GM18526 (cell line): Measurements from ENCODE around the gene DIRAS2.

Experiments used
- POLR2A ChIP-seq: IDR thresholded peaks from 3 replicates; pipeline ENCODE4 v1.6.1; 2011; ENCODE audit not compliant: insufficient read length; ENCODE audit errors: extremely low read depth

DIRAS2 gene, protein sequence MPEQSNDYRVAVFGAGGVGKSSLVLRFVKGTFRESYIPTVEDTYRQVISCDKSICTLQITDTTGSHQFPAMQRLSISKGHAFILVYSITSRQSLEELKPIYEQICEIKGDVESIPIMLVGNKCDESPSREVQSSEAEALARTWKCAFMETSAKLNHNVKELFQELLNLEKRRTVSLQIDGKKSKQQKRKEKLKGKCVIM

DNA sequence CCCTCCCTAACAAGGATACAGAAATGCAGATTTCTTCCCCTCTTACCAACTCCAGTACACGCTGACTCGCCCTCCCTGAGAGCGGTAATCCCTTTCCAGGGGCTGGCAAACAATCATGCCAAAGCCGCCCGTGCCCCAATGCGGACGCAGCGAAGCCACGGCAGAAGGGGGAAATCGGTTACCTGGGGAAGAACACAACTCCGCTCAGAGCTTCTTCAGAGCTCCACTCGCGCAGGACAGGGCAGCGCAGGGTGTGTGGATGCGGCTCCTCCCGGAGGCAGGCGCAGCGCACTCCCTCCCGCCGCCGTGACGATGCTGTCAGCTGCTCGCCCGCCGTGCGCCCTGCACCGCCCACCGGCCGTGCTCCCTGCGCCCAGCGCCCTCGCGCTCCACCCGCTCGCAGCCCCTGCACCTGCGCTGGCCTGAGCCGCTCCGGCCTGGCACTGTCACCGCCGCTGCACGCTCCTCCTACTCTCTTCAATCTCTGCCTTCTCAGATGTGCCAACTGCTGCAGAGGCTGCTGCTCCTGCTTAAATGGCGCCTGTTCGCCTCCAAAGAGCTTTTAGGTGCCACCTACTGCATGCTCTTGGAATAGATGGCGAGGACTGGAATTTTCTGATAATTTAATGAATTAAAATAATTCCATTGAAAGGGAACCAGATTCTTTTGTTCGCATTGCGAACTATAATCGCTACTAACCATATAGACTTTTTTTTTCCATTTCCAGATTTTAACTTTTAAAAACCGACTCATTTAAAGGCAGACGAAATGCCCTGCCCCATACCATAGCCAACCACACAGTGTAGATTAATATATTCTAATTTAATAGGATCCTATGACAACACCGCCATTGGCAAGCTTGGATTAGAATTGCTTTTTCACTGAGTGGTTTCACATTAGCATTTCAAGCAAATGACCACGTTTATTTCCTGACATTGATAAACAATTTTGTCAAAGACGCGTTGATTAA lies at the start of gene DIRAS2:
Gene DIRAS2, minus strand, starts transcription at position 255 of the 970 bp plus-strand sequence. CDS start 28,997 bp downstream, outside the sequence.
- no peak for TF ChIP-seq POLR2A

DNA sequence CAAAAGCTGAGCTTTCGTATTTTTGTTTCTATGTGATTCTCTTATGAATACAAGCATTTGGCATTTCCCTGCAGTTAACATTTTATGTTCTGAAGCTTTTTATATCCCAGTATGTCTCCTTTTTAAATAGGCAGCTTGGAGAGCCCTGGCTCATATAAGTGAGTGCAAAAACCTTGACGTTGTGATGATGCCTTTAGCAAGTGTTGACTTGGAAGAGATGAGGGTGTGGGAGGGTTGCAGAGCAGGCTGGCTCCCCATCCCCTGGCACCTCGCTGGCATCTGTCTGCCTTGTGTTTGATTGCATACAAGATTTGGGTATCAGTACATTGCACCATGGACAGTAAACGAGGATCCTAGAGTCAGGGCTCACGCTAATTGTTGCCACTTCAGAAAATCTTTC lies 42.1 kb upstream of the DIRAS2 start:
- no peak for TF ChIP-seq POLR2A

DNA sequence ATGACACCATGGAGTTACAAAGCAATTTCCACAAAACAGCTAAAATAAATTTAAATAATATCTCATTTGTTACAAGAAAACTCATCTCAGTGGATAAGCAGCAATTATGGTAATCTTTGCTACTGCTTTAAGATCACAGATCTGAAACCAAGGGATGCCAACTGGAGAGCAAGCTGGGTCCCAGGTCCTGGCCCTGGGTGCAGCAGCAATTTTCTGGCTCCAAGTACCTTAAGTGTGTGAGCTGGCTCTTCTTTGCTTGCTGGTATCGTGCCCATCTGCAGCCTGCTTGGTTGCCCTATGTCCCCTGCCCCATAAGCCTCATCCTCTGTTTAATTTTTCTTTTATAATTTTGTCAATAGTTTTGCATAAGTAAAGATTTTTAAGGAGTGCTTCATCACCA lies 41.5 kb upstream of the DIRAS2 start:
- TF ChIP-seq POLR2A = no peak

DNA sequence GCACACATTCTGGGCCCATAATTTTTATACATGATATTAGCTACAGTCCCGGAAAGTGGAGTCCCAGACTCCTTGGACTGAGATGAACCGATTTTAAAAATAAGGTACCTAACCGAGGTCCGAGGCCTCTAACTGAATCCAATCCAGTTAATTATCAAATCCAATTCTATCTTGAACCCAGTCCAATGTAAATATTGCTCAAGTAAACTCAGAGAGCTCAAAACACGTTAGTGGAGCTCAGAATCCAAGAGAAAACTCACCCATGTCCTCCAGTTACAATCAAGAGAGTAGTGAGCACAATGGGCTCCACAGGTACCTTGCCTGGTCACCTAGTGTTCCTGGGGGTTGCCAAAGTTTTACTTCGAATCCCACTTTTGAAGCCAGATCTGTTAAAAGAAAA lies 37.9 kb upstream of the DIRAS2 start:
- no peak for TF ChIP-seq POLR2A

DNA sequence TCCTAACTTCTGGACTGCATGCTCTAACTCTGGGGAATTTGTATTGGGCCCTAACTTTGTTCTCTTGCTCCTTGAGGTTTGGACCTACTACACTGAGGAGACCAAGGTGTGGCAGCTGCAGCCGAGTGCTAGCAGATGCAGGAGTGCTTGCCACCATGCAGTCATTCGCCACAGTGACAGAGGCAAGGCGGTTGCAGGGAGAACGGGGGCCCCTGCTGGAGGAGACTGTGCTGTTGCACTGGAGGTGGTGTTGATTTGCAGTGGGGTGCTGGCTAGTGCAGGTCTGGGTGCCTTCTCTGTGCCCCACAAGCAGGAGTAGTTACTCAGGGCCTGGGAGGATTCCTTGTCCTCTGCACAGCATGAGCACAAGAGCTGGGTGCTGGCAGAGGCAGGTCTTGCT lies 22.4 kb upstream of the DIRAS2 start:
- no peak for TF ChIP-seq POLR2A

DNA sequence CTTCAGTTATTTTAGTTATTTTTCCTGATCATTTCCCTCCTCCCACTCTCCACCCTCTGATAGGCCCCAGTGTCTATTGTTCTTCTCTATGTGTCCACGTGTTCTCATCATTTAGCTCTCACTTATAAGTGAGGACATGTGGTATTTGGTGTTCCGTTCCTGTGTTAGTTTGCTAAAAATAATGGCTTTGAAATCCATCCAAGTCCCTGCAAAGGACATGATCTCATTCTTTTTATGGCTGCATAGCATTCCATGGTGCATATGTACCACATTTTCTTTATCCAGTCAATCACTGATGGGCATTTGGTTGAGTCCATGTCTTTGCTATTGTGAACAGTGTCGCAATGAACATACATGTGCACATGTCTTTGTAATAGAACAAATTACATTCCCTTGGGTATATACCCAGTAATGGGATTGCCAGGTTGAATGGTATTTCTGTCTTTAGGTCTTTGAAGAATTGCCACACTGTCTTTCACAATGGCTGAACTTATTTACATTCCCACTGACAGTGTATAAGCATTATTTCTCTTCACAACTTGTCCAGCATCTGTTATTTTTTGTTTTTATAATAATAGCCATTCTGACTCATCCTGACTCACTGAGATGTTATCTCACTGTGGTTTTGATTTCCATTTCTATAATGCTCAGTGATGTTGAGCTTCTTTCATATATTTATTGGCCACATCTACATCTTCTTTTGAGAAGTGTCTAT lies 17.2 kb upstream of the DIRAS2 start:
- no peak for TF ChIP-seq POLR2A

DNA sequence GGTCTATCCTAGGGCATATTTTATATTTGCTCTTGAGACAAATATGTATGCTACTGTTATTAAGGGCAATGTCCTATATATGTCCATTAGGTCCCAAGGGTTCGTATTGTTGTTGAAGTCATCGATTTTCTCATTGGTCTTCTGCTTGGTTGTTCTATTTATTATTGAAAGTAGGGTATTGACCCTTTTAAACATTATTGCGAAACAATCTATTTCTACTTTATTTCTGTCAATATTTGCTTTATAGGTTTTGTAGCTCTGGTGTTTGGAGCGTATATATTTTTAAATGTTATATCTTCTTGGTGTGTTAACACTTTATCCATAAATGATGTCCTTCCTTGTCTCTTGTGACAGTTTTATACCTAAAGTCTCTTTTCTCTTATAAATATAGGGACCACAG lies 16.2 kb upstream of the DIRAS2 start:
- TF ChIP-seq POLR2A = no peak

DNA sequence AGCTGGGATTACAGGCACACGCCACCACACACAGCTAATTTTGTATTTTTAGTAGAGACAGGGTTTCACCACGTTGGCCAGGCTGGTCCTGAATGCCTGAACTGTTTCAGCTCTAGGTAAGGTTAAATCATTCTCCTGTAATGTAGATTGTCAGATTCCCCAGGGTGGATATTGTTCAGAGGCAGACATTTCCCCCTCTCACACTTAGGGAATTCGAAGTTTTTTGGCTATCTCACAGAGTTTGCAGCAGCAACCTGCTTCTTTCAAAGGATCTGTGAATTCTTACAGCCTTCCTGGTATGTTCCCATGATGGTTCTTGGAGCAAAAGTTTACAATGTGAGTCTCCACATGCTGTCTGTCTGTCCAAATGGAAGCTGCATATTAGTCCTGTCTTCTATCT lies 15.6 kb upstream of the DIRAS2 start:
- TF ChIP-seq POLR2A = no peak

DNA sequence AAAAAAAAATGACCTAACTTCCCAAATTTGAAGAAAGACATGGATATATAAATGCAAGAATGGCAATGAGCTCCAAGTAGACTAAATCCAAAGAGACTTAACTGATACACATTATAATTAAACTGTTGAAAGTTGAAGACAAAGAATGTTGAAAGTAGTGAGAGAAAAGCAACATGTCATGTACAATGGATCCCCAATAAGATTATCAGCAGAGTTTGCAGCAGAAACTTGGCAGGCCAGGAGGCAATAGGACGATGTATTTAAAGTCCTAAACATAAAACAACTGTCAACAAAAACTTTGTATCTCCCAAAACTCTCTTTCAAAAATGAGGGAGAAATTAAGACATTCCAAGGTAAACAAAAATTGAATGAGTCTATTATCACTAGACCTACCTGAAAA lies 8.6 kb upstream of the DIRAS2 start:
- TF ChIP-seq POLR2A = no peak

DNA sequence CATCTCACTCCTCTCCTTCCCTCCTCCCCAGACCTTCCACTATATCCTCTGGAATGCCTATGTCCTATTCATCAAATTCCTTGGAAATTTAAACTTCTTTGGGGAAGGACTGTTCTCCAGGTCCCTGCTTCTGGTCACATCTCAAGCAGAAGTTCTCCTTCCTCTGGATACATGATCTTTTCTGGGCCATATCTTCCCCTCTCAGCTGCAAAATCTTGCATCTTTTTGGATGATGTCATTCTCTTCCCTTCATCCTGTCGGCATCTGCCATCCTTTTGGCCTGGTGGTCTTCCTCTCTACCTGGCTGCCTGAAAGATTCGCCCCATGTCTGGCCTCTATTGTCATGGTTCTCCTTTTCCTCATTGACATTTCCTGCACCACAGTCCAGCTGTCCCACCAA lies 5.2 kb upstream of the DIRAS2 start:
- TF ChIP-seq POLR2A = no peak

DNA sequence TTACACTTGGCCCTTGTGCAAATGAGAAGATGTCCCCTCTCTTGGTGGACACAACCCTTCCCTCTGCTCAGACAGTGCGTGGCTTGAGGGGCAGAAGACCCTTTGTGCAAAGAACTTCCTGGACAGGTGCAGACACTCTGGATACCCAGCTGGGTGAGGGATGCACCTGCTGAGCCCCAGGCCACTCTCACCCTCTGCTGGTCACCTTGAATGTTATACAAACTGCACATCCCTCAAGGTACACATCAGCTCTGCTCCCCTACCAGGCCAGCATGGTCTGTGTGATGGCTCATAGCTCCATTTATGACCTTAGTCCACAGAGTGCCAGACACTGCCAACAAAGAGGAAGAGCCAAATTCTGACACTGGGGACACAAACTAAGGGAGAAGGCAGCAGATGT lies 3.1 kb upstream of the DIRAS2 start:
- TF ChIP-seq POLR2A = no peak

DNA sequence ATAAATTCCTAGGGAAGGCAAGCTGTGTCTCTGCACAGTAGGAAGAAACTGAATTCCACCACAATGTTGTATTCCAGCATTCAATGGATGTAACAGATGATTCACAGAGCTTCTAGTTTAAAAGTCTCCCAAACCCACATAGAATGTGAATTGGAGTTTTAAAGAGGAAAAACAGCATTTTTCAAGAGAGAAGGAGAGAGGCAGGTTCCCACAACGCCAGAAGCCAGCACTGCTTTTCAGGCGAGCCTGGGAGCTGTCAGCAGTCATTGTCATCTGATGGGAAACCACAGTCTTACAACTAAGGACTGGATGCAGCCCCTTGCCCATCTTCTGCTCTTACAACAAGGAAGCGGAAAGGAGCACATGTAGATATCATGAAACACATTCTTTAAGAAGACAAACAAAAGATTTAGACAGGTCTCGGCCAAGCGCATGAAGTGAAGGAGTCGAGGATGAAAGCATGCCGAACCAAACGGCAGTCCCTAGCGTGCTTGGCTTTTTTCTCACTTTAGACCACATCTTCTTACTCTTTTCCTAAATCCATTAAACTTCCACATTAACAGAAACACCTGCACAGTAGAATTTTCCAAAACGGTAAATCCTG lies 638 bp downstream of the DIRAS2 start:
- no peak for TF ChIP-seq POLR2A

DNA sequence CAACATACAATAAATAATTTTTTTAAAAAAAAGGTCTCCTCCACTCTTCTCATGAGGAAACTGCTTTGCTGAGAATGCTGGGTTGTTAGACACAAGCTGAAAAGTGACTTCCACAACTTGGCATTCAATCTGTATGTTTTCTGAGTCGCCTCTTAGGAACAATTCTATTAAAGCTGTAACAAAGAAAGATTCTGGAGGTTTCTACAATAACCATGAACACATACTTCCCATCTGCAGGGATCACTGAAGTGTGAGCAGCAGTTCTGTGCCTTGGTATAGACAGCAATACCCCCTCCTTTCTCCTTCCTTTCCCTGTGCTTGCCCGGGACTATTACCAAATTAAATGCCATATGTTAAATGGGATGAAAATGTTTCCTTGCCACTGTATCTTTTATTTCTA lies 1.5 kb downstream of the DIRAS2 start:
- TF ChIP-seq POLR2A = no peak

DNA sequence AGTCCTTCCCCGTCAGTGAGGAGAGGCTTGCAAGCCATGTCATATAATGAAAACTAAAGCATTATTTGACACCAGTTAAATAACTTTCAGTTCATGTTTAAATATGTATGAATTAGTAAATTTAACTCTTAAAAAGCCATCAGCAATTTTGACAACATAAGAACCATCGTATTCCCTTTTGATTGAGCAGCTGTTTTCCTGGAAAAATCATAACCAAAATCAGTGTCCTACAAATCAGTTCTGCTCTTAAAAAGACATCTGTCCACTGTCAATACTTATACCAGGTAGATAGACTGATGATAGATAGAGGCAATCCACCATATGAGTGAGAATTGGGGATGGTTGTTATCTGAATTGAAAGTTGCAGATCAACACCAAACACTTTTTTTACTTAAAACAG lies 2.3 kb downstream of the DIRAS2 start:
- no peak for TF ChIP-seq POLR2A

DNA sequence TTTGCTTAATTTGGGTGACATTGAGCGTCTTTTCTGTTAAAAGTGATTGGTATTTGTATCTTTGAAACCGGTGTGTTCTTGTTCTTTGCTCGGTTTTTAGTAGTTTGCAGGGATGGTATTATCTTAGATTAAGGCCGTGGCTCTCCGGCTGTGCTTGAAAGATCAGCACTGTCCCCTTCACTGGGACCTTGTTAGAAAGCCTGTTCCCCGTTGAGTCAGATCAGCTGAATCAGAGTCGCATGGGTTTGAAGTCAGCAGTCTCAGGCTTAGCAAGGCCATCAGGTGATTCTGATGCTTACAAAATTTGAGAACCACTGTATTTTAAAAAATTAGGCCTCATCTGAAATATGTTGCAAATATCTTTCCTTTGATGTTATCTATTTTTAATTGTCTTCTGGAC lies 5.0 kb downstream of the DIRAS2 start:
- TF ChIP-seq POLR2A = no peak

DNA sequence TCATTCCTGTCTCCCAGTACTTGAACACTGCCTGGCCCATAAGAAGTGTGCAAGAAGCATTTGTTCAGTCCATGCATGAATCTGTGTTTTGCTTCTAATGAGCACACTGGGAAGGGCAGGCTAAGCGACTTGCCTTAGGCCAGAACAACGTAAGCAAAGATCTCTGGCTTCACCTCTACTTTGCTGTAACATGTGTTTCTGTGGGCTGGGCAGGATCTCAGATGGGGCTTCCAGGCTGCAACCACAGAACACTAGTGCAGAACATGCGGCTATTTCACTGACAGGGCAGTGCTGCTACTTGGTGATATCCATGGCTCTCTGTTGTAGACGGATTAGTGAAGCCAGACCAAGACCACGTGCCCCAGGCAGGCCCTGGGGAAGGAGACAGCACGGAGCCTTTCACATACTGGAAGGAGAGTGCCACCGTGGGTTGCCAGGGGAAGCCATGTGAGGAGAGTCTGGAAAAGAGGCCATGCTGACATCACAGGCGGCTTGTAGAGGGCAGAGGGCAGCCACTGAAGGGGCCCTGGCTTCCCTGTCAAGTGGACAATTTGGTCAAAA lies 9.9 kb downstream of the DIRAS2 start:
- TF ChIP-seq POLR2A = no peak

DNA sequence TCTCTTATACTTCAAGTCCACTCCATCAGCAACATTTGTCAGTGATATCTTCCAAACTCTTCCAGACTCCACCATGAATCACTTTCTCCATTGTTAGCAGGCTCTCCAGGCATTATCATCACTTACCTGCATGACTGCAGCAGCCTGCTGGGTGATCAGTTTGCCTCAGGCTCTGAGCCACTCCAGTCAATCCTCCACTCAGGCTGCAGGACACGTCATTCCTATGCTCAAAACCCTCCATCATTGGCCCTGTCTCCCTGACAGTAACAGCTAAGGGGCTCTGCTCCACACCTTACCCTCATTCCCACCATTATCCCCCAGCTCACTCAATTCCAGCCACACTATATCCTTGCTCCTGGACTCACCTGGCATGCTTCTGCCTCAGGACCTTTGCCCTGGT lies 10.7 kb downstream of the DIRAS2 start:
- no peak for TF ChIP-seq POLR2A
